Measurements from ENCODE around the gene DNAI4. TPM values are rescaled to one million over a fixed set of nuclear protein-coding genes. Genes with fewer than 3 reads are reported as not detected.
"Not testable (repeated sequence)": the region's sequence is repeated elsewhere in the genome, so short reads cannot be mapped to it uniquely, and the experiment has no call there.

The DNAI4 gene
- polyA plus RNA-seq, 1 donor (not counting 4 experiments of a cell fraction or from before 2014, with no cell fraction given), result 4.1 TPM

DNA sequence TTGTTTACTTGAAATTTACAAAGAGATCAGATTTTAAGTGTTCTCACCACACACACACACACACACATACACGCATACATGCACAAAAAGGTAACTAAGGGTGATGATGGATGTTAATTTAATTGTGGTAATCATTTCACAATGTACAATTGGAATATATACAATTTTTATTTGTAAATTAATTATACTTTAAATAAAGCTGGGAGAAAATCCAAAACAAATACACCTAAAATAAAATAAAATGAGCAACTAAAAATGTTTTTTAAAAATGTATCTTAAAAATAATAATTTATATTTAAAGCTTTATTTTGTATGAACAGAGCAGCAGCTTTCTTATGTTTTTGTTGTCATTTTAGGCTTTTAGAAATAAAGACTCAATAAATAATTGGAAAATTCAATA is 115.4 kb downstream of the DNAI4 start:
- no peaks in the 10 kb centered on the region for H4K20me1 ChIP-seq (ENCODE audit: control insufficient read depth, extremely low read depth, insufficient read depth, low read length)
- FAIRE-seq (no peak), DNase-seq (ENCODE audit: low read depth, low spot score) (no peak)
- H3K27me3 ChIP-seq (ENCODE audit: control insufficient read depth, extremely low read depth, insufficient read depth, low read length), result no peaks in the 10 kb centered on the region
- H3K9me3 ChIP-seq (ENCODE audit: control insufficient read depth, low read depth, low read length), result no peaks in the 10 kb centered on the region
- TF ChIP-seq, protein P1, sequence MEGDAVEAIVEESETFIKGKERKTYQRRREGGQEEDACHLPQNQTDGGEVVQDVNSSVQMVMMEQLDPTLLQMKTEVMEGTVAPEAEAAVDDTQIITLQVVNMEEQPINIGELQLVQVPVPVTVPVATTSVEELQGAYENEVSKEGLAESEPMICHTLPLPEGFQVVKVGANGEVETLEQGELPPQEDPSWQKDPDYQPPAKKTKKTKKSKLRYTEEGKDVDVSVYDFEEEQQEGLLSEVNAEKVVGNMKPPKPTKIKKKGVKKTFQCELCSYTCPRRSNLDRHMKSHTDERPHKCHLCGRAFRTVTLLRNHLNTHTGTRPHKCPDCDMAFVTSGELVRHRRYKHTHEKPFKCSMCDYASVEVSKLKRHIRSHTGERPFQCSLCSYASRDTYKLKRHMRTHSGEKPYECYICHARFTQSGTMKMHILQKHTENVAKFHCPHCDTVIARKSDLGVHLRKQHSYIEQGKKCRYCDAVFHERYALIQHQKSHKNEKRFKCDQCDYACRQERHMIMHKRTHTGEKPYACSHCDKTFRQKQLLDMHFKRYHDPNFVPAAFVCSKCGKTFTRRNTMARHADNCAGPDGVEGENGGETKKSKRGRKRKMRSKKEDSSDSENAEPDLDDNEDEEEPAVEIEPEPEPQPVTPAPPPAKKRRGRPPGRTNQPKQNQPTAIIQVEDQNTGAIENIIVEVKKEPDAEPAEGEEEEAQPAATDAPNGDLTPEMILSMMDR (optimal IDR thresholded peaks at IDR 0.05 in 1 of 3, IDR thresholded peaks at IDR 0.05 in 1 of 3, conservative IDR thresholded peaks at IDR 0.05 in 1 of 3; ENCODE audit: extremely low read depth in 1 of 3, insufficient read depth in 2 of 3, low read length in 3 of 3), result no peak
- no peak for TF ChIP-seq EZH2 (IDR thresholded peaks at IDR 0.05; ENCODE audit: low read length)
- no peaks in the 10 kb centered on the region for H3K9me1 ChIP-seq (ENCODE audit: control insufficient read depth, extremely low read depth, insufficient read depth, low read length)
- H3K4me2 ChIP-seq (ENCODE audit: control insufficient read depth, extremely low read depth, insufficient read depth, low read depth, low read length), result no peak overlapping the region
- H3K79me2 ChIP-seq (ENCODE audit: control insufficient read depth, insufficient read depth, low read length), result no peaks in the 10 kb centered on the region
- H3K36me3 ChIP-seq (ENCODE audit: control insufficient read depth in 2 of 2, extremely low read depth in 1 of 2, insufficient read depth in 2 of 2, low read length in 2 of 2), result no peaks in the 10 kb centered on the region
- no peak overlapping the region for H2AFZ ChIP-seq (ENCODE audit: control insufficient read depth, low read length)
- H3K27ac ChIP-seq (ENCODE audit: control insufficient read depth, insufficient read depth, low read length), result no peak overlapping the region
- no peaks in the 10 kb centered on the region for H3K4me1 ChIP-seq (ENCODE audit: control insufficient read depth, extremely low read depth, insufficient read depth, low read length)
- dilution Hi-C loops (cut with MboI; ENCODE audit: extremely low pct_ligation_motif_present, low sequenced_read_pairs), result no loop called here
- no peak overlapping the region for H3K9ac ChIP-seq (ENCODE audit: control insufficient read depth, extremely low read depth, insufficient read depth, low read length)
- no peak overlapping the region for H3K4me3 ChIP-seq (ENCODE audit: control insufficient read depth in 2 of 3, extremely low read depth in 1 of 3, insufficient read depth in 2 of 3, low read depth in 1 of 3, low read length in 3 of 3)

DNA sequence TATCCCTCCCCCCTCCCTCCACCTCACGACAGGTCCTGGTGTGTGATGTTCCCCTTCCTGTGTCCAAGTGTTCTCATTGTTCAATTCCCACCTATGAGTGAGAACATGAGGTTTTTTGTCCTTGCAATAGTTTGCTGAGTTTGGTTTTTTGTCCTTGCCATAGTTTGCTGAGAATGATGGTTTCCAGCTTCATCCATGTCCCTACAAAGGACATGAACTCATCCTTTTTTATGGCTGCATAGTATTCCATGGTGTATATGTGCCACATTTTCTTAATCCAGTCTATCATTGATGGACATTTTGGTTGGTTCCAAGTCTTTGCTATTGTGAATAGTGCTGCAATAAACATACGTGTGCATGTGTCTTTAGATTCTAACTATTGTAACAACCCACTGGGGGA is 128.8 kb downstream of the DNAI4 start:
- FAIRE-seq; H3K9me1 ChIP-seq (ENCODE audit: control insufficient read depth, extremely low read depth, insufficient read depth, low read length); dilution Hi-C loops (cut with MboI; ENCODE audit: extremely low pct_ligation_motif_present, low sequenced_read_pairs); H3K79me2 ChIP-seq (ENCODE audit: control insufficient read depth, insufficient read depth, low read length); H3K4me2 ChIP-seq (ENCODE audit: control insufficient read depth, extremely low read depth, insufficient read depth, low read depth, low read length); H4K20me1 ChIP-seq (ENCODE audit: control insufficient read depth, extremely low read depth, insufficient read depth, low read length); H3K27ac ChIP-seq (ENCODE audit: control insufficient read depth, insufficient read depth, low read length); H2AFZ ChIP-seq (ENCODE audit: control insufficient read depth, low read length); H3K36me3 ChIP-seq (ENCODE audit: control insufficient read depth in 2 of 2, extremely low read depth in 1 of 2, insufficient read depth in 2 of 2, low read length in 2 of 2); H3K9me3 ChIP-seq (ENCODE audit: control insufficient read depth, low read depth, low read length); DNase-seq (ENCODE audit: low read depth, low spot score); H3K9ac ChIP-seq (ENCODE audit: control insufficient read depth, extremely low read depth, insufficient read depth, low read length); H3K4me3 ChIP-seq (ENCODE audit: control insufficient read depth in 2 of 3, extremely low read depth in 1 of 3, insufficient read depth in 2 of 3, low read depth in 1 of 3, low read length in 3 of 3); H3K4me1 ChIP-seq (ENCODE audit: control insufficient read depth, extremely low read depth, insufficient read depth, low read length); H3K27me3 ChIP-seq (ENCODE audit: control insufficient read depth, extremely low read depth, insufficient read depth, low read length): not testable (repeated sequence)
